Measurements from ENCODE around the gene TPTE2.

GRCh38 chr13:19596086-19596485 lies 34.8 kb upstream of the TPTE2 start:
- no peak for TF ChIP-seq CTCF (conservative IDR thresholded peaks at IDR 0.05; ENCODE audit: low read length)
- no peak for TF ChIP-seq EZH2phosphoT487 (IDR thresholded peaks at IDR 0.05; ENCODE audit: borderline replicate concordance)
